H9 (cell line): ENCODE measurements around the gene CNDP1. TPM values are rescaled to one million over a fixed set of nuclear protein-coding genes. Genes with fewer than 3 reads are reported as not detected.

Experiments used
- DNase-seq: peaks from one replicate; pipeline ENCODE4 v3.0.0-alpha.2; 2017
- H2AFZ ChIP-seq: one replicate; pipeline ENCODE4 v1.6.1; 2013; ENCODE audit warnings: mild to moderate bottlenecking, low read length, control low read depth, moderate library complexity
- H2AK5ac ChIP-seq: 2 replicates; pipeline ENCODE4 v1.6.1; 2013; ENCODE audit warnings: low read length, control low read depth, mixed read lengths; ENCODE audit not compliant: insufficient read length
- H2BK120ac ChIP-seq: one replicate; pipeline ENCODE4 v1.6.1; 2013; ENCODE audit warnings: low read depth, mild to moderate bottlenecking, low read length, control low read depth, inconsistent platforms; ENCODE audit not compliant: poor library complexity, severe bottlenecking
- H2BK12ac ChIP-seq: 2 replicates; pipeline ENCODE4 v1.6.1; 2013; ENCODE audit warnings: low read length, control low read depth, mixed read lengths, low read depth; ENCODE audit not compliant: insufficient read length
- H2BK15ac ChIP-seq: 2 replicates; pipeline ENCODE4 v1.6.1; 2013; ENCODE audit warnings: low read depth, low read length, control low read depth
- H2BK20ac ChIP-seq: one replicate; pipeline ENCODE4 v1.6.1; 2013; ENCODE audit warnings: low read depth, mild to moderate bottlenecking, low read length, control low read depth, inconsistent platforms; ENCODE audit not compliant: poor library complexity, severe bottlenecking
- H2BK5ac ChIP-seq: 2 replicates; pipeline ENCODE4 v1.6.1; 2013; ENCODE audit warnings: low read length, control low read depth, mixed read lengths; ENCODE audit not compliant: insufficient read length
- H3K14ac ChIP-seq: 2 replicates; pipeline ENCODE4 v1.6.1; 2013; ENCODE audit warnings: low read length, control low read depth; ENCODE audit not compliant: insufficient read depth
- H3K18ac ChIP-seq: 2 replicates; pipeline ENCODE4 v1.6.1; 2013; ENCODE audit warnings: low read depth, mild to moderate bottlenecking, mixed read lengths, low read length, control low read depth; ENCODE audit not compliant: insufficient read length
- H3K23ac ChIP-seq: 2 replicates; pipeline ENCODE4 v1.6.1; 2013; ENCODE audit warnings: low read length, control low read depth, mixed read lengths, low read depth; ENCODE audit not compliant: insufficient read length
- H3K23me2 ChIP-seq: 2 replicates; pipeline ENCODE4 v1.6.1; 2013; ENCODE audit warnings: low read depth, mild to moderate bottlenecking, mixed read lengths, low read length, control low read depth; ENCODE audit not compliant: insufficient read length, poor library complexity, severe bottlenecking
- H3K27ac ChIP-seq: 2 replicates; pipeline ENCODE4 v1.5.1; 2013; ENCODE audit warnings: low read length, control low read depth, mixed read lengths, low read depth; ENCODE audit not compliant: insufficient read length
- H3K27me3 ChIP-seq: 2 replicates; pipeline ENCODE4 v1.6.1; 2013; ENCODE audit warnings: low read length, control low read depth, inconsistent platforms; ENCODE audit not compliant: insufficient read depth
- H3K4ac ChIP-seq: 2 replicates; pipeline ENCODE4 v1.6.1; 2013; ENCODE audit warnings: low read depth, mild to moderate bottlenecking, control low read depth, inconsistent platforms, low read length, moderate library complexity
- H3K4me1 ChIP-seq: 2 replicates; pipeline ENCODE4 v1.6.1; 2013; ENCODE audit warnings: low read length, control low read depth, inconsistent platforms; ENCODE audit not compliant: insufficient read depth
- H3K4me2 ChIP-seq: 2 replicates; pipeline ENCODE4 v1.6.1; 2013; ENCODE audit warnings: low read length, control low read depth, mixed read lengths; ENCODE audit not compliant: insufficient read length, insufficient read depth
- H3K56ac ChIP-seq: 2 replicates; pipeline ENCODE4 v1.6.1; 2013; ENCODE audit warnings: low read depth, mild to moderate bottlenecking, mixed read lengths, low read length, control low read depth; ENCODE audit not compliant: insufficient read length
- H3K79me1 ChIP-seq: 2 replicates; pipeline ENCODE4 v1.6.1; 2013; ENCODE audit warnings: low read depth, mild to moderate bottlenecking, moderate library complexity, low read length, control low read depth, inconsistent platforms; ENCODE audit not compliant: insufficient read depth, poor library complexity, severe bottlenecking
- H3K79me2 ChIP-seq: 2 replicates; pipeline ENCODE4 v1.6.1; 2013; ENCODE audit warnings: low read length, control low read depth, inconsistent platforms; ENCODE audit not compliant: insufficient read depth
- H3K9ac ChIP-seq: 2 replicates; pipeline ENCODE4 v1.6.1; 2013; ENCODE audit warnings: low read length, control low read depth, mixed read lengths; ENCODE audit not compliant: insufficient read length; ENCODE audit errors: extremely low read depth
- H3K9me3 ChIP-seq: one replicate; pipeline ENCODE4 v1.6.1; 2013; ENCODE audit warnings: low read depth, low read length, inconsistent platforms; ENCODE audit not compliant: control insufficient read depth
- H3T11ph ChIP-seq: one replicate; pipeline ENCODE4 v1.6.1; 2013; ENCODE audit warnings: mild to moderate bottlenecking, low read length, control low read depth, inconsistent platforms
- H4K20me1 ChIP-seq: one replicate; pipeline ENCODE4 v1.6.1; 2013; ENCODE audit not compliant: control insufficient read depth, insufficient read length, insufficient read depth
- H4K5ac ChIP-seq: 2 replicates; pipeline ENCODE4 v1.6.1; 2013; ENCODE audit warnings: low read depth, mild to moderate bottlenecking, mixed read lengths, low read length, control low read depth; ENCODE audit not compliant: insufficient read length
- H4K8ac ChIP-seq: replicated peaks from 2 replicates; pipeline ENCODE4 v1.6.1; 2013; ENCODE audit warnings: low read length, control low read depth, mixed read lengths, low read depth; ENCODE audit not compliant: insufficient read length
- H4K91ac ChIP-seq: 2 replicates; pipeline ENCODE4 v1.6.1; 2013; ENCODE audit warnings: low read depth, mild to moderate bottlenecking, moderate library complexity, mixed read lengths, low read length, control low read depth; ENCODE audit not compliant: insufficient read length
- H3K27ac Mint-ChIP-seq, 3 experiments: 2 replicates in 2 of 3; 3 replicates in 1 of 3; pipeline ENCODE4 v1.8.0; 2020 to 2021; ENCODE audit warnings: mixed read lengths in 3 of 3, mild to moderate bottlenecking in 1 of 3, moderate library complexity in 1 of 3
- H3K27me3 Mint-ChIP-seq: 2 replicates; pipeline ENCODE4 v1.8.0; 2021; ENCODE audit warnings: low read depth, mild to moderate bottlenecking, moderate library complexity, mixed read lengths
- H3K36me3 Mint-ChIP-seq, 3 experiments: 2 replicates in 2 of 3; 3 replicates in 1 of 3; pipeline ENCODE4 v1.8.0; 2020 to 2021; ENCODE audit warnings: low read depth in 3 of 3, mixed read lengths in 3 of 3; ENCODE audit not compliant: insufficient read depth in 1 of 3
- H3K4me1 Mint-ChIP-seq, 2 experiments: 2 replicates each; pipeline ENCODE4 v1.8.0; 2020; ENCODE audit warnings: mixed read lengths in 2 of 2
- H3K4me3 Mint-ChIP-seq, 2 experiments: 2 replicates in 1 of 2; 3 replicates in 1 of 2; pipeline ENCODE4 v1.8.0; 2020 to 2021; ENCODE audit warnings: mild to moderate bottlenecking in 2 of 2, mixed read lengths in 2 of 2, moderate library complexity in 1 of 2
- H3K9me3 Mint-ChIP-seq, 2 experiments: 2 replicates in 1 of 2; 3 replicates in 1 of 2; pipeline ENCODE4 v1.8.0; 2020; ENCODE audit warnings: mild to moderate bottlenecking in 2 of 2, mixed read lengths in 2 of 2, moderate library complexity in 1 of 2
- WGBS: extraction: QIAGEN DNeasy Blood & Tissue Kit; methylation state at CpG from one replicate; pipeline ENCODE4 v1.1.7; 2013; ENCODE audit warnings: missing lambda C conversion rate, low lambda C conversion rate, mixed read lengths; ENCODE audit not compliant: insufficient read length; ENCODE audit errors: extremely low coverage; 5-methylcytosine and 5-hydroxymethylcytosine counted together
- total RNA-seq: library from RNA; stranded (reverse); gene quantifications from 2 replicates; pipeline ENCODE4 v1.2.1, GENCODE V29; 2021
- TF ChIP-seq, protein P1 (sequence below): fragments of 200-600 bp; sonication (generic); conservative IDR thresholded peaks from 3 replicates; pipeline ENCODE4 v1.8.0; 2021; ENCODE audit warnings: antibody characterized with exemption, mild to moderate bottlenecking

The CNDP1 gene
- total RNA-seq, 1 experiment from 2014 or later, result not detected

- no peak overlapping the region for H2AFZ ChIP-seq
- H3K4me3 Mint-ChIP-seq, result no peak overlapping the region
- no peaks in the 10 kb centered on the region; a peak in 1 of 5 replicates for H3K9me3 Mint-ChIP-seq
- H2BK5ac ChIP-seq, result no peak overlapping the region
- H3K4me2 ChIP-seq, result no peak overlapping the region
- no peak overlapping the region for H3K4ac ChIP-seq
- H3K9ac ChIP-seq, result no peak overlapping the region
- no peak overlapping the region for H2BK15ac ChIP-seq
- H3K23ac ChIP-seq, result no peak overlapping the region
- peaks cover 2 to 7% of the 10 kb centered on the region in 2 experiments; a peak in 3 of 4 replicates for H3K4me1 Mint-ChIP-seq
- H3K4me1 ChIP-seq, result no peaks in the 10 kb centered on the region
- no peak overlapping the region for H3K56ac ChIP-seq
- H3K79me2 ChIP-seq, result peaks cover 2% of the 10 kb centered on the region; the same call in 1 of the 2 replicates
- H3K23me2 ChIP-seq, result no peaks in the 10 kb centered on the region
- H3K14ac ChIP-seq, result no peak overlapping the region
- TF ChIP-seq, protein P1, sequence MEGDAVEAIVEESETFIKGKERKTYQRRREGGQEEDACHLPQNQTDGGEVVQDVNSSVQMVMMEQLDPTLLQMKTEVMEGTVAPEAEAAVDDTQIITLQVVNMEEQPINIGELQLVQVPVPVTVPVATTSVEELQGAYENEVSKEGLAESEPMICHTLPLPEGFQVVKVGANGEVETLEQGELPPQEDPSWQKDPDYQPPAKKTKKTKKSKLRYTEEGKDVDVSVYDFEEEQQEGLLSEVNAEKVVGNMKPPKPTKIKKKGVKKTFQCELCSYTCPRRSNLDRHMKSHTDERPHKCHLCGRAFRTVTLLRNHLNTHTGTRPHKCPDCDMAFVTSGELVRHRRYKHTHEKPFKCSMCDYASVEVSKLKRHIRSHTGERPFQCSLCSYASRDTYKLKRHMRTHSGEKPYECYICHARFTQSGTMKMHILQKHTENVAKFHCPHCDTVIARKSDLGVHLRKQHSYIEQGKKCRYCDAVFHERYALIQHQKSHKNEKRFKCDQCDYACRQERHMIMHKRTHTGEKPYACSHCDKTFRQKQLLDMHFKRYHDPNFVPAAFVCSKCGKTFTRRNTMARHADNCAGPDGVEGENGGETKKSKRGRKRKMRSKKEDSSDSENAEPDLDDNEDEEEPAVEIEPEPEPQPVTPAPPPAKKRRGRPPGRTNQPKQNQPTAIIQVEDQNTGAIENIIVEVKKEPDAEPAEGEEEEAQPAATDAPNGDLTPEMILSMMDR, result no peak
- no peak overlapping the region for H3K27ac Mint-ChIP-seq
- no peak overlapping the region for H3K27ac ChIP-seq
- H3K9me3 ChIP-seq, result no peaks in the 10 kb centered on the region
- H2BK12ac ChIP-seq, result no peak overlapping the region
- no peaks in the 10 kb centered on the region for H3K27me3 ChIP-seq
- no peak overlapping the region for H3T11ph ChIP-seq
- no peak overlapping the region for H2AK5ac ChIP-seq
- DNase-seq, result no peak
- H3K36me3 Mint-ChIP-seq, result no peaks in the 10 kb centered on the region; a peak in 1 of 7 replicates
- H2BK120ac ChIP-seq, result no peak overlapping the region
- no peaks in the 10 kb centered on the region for H3K27me3 Mint-ChIP-seq
- no CpG with 5 or more reads among the region's 2 CpGs for WGBS
- H2BK20ac ChIP-seq, result no peak overlapping the region
- H3K18ac ChIP-seq, result no peak overlapping the region
- H4K8ac ChIP-seq, result no peak overlapping the region
- no peaks in the 10 kb centered on the region for H4K20me1 ChIP-seq
- H4K91ac ChIP-seq, result no peak overlapping the region
- H4K5ac ChIP-seq, result no peak overlapping the region
- no peaks in the 10 kb centered on the region for H3K79me1 ChIP-seq
Measured at GRCh38 chr18:74608681-74609080, 74.4 kb downstream of the CNDP1 start.
